ENCODE data around the gene IGFBP4. TPM values are rescaled to one million over a fixed set of nuclear protein-coding genes. Genes with fewer than 3 reads are reported as not detected.

IGFBP4 gene
- total and polyA plus RNA-seq, 2 of the 13 experiments (the other 11 are each of a cell fraction or from before 2014, with no cell fraction given), result 4.1 to 49.0 TPM

GRCh38 chr17:40427002-40427491, 16.2 kb upstream of the IGFBP4 start:
- H3K4me3 ChIP-seq (replicated peaks in 1 of 3; ENCODE audit: insufficient read depth in 1 of 3, low read depth in 2 of 3, low read length in 3 of 3), result no peak overlapping the region
- no peaks in the 10 kb centered on the region for H3K9me3 ChIP-seq (ENCODE audit: low read length)
- no peak overlapping the region for H3K27ac ChIP-seq (ENCODE audit: extremely low read length, insufficient read depth, low read length)
- H2AFZ ChIP-seq (ENCODE audit: low read length), result no peak overlapping the region
- H4K20me1 ChIP-seq (ENCODE audit: insufficient read depth, low read length), result no peaks in the 10 kb centered on the region
- ChIA-PET CTCF (ENCODE audit: low intra/inter-chr PET ratio, low total read pairs) (no interaction called here), POLR2A (interaction anchor here (0.9 to 1.8 kb wide), 2 partner anchors 9 to 133 kb away, joined by 3 read pairs; partner anchors contain the start of gene TOP2A)
- no peaks in the 10 kb centered on the region for H3K36me3 ChIP-seq (replicated peaks in 1 of 2; ENCODE audit: control insufficient read depth in 1 of 2, insufficient read depth in 2 of 2, low read length in 2 of 2)
- no peak for DNase-seq (ENCODE audit: low spot score)
- no peak overlapping the region for H3K9ac ChIP-seq (ENCODE audit: insufficient read depth, low read depth, low read length)
- no TSS peak for BruUV-seq (replicated peaks)
- peaks cover 3 to 10% of the 10 kb centered on the region in 2 experiments; a peak in 3 of 5 replicates for H3K27me3 ChIP-seq (ENCODE audit: control insufficient read depth in 1 of 2, insufficient read depth in 2 of 2, low read length in 2 of 2)
- in situ Hi-C loops (cut with HindIII; ENCODE audit: extremely low pct_ligation_motif_present, low pct_unique_long_range_greater_than_20kb), result no loop called here
- peaks cover 17% of the 10 kb centered on the region for H3K4me1 ChIP-seq (ENCODE audit: insufficient read depth, low read length)
- H3K79me2 ChIP-seq (ENCODE audit: insufficient read depth, low read length), result no peaks in the 10 kb centered on the region
- intact Hi-C loops (cut with micrococcal nuclease; ENCODE audit: unreplicated experiment), result no loop called here
- no peak overlapping the region for H3K4me2 ChIP-seq (ENCODE audit: low read depth, low read length)
- FAIRE-seq, result peak; percentile 60
- ATAC-seq, result peak; percentile 65
- TF ChIP-seq CTCF (CRISPR knock-in tag; IDR thresholded peaks at IDR 0.05), result peak; percentile 32
- TF ChIP-seq DR1 (CRISPR knock-in tag; IDR thresholded peaks at IDR 0.05), result no peak
- no peak for TF ChIP-seq CHCHD3 (CRISPR knock-in tag; IDR thresholded peaks at IDR 0.05)
- TF ChIP-seq ZBTB2 (CRISPR knock-in tag; IDR thresholded peaks at IDR 0.05; ENCODE audit: low read depth), result no peak
- TF ChIP-seq STAG1 (CRISPR knock-in tag; IDR thresholded peaks at IDR 0.05), result peak; percentile 15; the same call in 1 of the 2 replicates
- no peak for TF ChIP-seq ZNF563 (CRISPR knock-in tag; IDR thresholded peaks at IDR 0.05)
- TF ChIP-seq EZH2 (conservative IDR thresholded peaks at IDR 0.05; ENCODE audit: low read depth, low read length), result no peak
- no peak for TF ChIP-seq RORA (CRISPR knock-in tag; IDR thresholded peaks at IDR 0.05)
- no peak for TF ChIP-seq ZNF891 (CRISPR knock-in tag; IDR thresholded peaks at IDR 0.05)
- no peak for TF ChIP-seq ZMAT3 (CRISPR knock-in tag; conservative IDR thresholded peaks at IDR 0.05)

Data from HepG2 (cell line).